K562 (cell line): ENCODE measurements around the gene RPLP2. TPM values are rescaled to one million over a fixed set of nuclear protein-coding genes. Genes with fewer than 3 reads are reported as not detected.

Experiments used
- ARID2 ChIP-seq: fragments of 450-650 bp; IDR thresholded peaks from 2 replicates; pipeline ENCODE4 v1.6.1; 2017; ENCODE audit warnings: antibody characterized with exemption, mild to moderate bottlenecking
- ATF2 ChIP-seq: sonication (generic); formaldehyde crosslinking; IDR thresholded peaks from 2 replicates; pipeline ENCODE4 v1.8.1; 2022; ENCODE audit warnings: missing genetic modification reagents
- CBFA2T2 ChIP-seq: fragments of 450-650 bp; conservative IDR thresholded peaks from 2 replicates; pipeline ENCODE4 v1.6.1; 2017; ENCODE audit warnings: mild to moderate bottlenecking
- CREM ChIP-seq: IDR thresholded peaks from 2 replicates; pipeline ENCODE4 v1.6.1; 2014; ENCODE audit warnings: antibody characterized with exemption, low read depth
- HCFC1 ChIP-seq: IDR thresholded peaks from 2 replicates; pipeline ENCODE4 v1.6.1; 2012; ENCODE audit warnings: low read depth, low read length, improper control_type of control experiment
- KLF1 ChIP-seq: fragments of 450-650 bp; IDR thresholded peaks from 2 replicates; pipeline ENCODE4 v1.6.1; 2016; ENCODE audit warnings: missing genetic modification characterization, missing compliant biosample characterization
- MED1 ChIP-seq: sonication (generic); formaldehyde crosslinking; IDR thresholded peaks from 2 replicates; pipeline ENCODE4 v1.8.1; 2023; ENCODE audit warnings: missing genetic modification reagents, borderline replicate concordance
- MTA1 ChIP-seq: fragments of 450-650 bp; IDR thresholded peaks from 2 replicates; pipeline ENCODE4 v1.6.1; 2017; ENCODE audit warnings: borderline replicate concordance
- NCOA1 ChIP-seq: fragments of 450-650 bp; IDR thresholded peaks from 2 replicates; pipeline ENCODE4 v1.6.1; 2016; ENCODE audit warnings: low read depth
- POLR2AphosphoS2 ChIP-seq: IDR thresholded peaks from 2 replicates; pipeline ENCODE4 v1.6.1; 2012; ENCODE audit warnings: low read length, improper control_type of control experiment
- PRDM10 ChIP-seq: fragments of 450-650 bp; IDR thresholded peaks from 2 replicates; pipeline ENCODE4 v1.6.1; 2018; ENCODE audit not compliant: partially characterized antibody
- RBM34 ChIP-seq: fragments of 200-400 bp; formaldehyde crosslinking; IDR thresholded peaks from 2 replicates; pipeline ENCODE4 v1.6.1; 2018; ENCODE audit warnings: low read length, borderline replicate concordance; ENCODE audit not compliant: insufficient read depth
- SNRNP70 ChIP-seq: fragments of 200-400 bp; formaldehyde crosslinking; optimal IDR thresholded peaks from 2 replicates; pipeline ENCODE3; 2017; ENCODE audit warnings: low read depth, low read length
- UBTF ChIP-seq, 2 experiments: IDR thresholded peaks; 2 replicates each; pipeline ENCODE4 v1.6.1; 2012; ENCODE audit warnings: improper control_type of control experiment in 2 of 2, low read depth in 2 of 2, low read length in 2 of 2, borderline replicate concordance in 1 of 2
- YBX1 ChIP-seq: fragments of 450-650 bp; IDR thresholded peaks from 2 replicates; pipeline ENCODE4 v1.7.1; 2016; ENCODE audit warnings: mild to moderate bottlenecking
- ZBTB5 ChIP-seq: fragments of 450-650 bp; IDR thresholded peaks from 2 replicates; pipeline ENCODE4 v1.6.1; 2017; ENCODE audit warnings: antibody characterized with exemption
- ZNF140 ChIP-seq: fragments of 250-450 bp; sonication (Bioruptor Pico); IDR thresholded peaks from 2 replicates; pipeline ENCODE4 v1.8.0; 2021; ENCODE audit warnings: moderate library complexity, mild to moderate bottlenecking, inconsistent platforms
- ZNF143 ChIP-seq: sonication (generic); formaldehyde crosslinking; IDR thresholded peaks from 2 replicates; pipeline ENCODE4 v1.9.0; 2022; ENCODE audit warnings: mild to moderate bottlenecking, missing genetic modification reagents
- ZNF253 ChIP-seq: fragments of 250-450 bp; sonication (Bioruptor Pico); conservative IDR thresholded peaks from 2 replicates; pipeline ENCODE4 v1.6.1; 2021; ENCODE audit warnings: mild to moderate bottlenecking
- ZNF778 ChIP-seq: fragments of 450-650 bp; formaldehyde crosslinking; IDR thresholded peaks from 2 replicates; pipeline ENCODE4 v1.4.0; 2020; ENCODE audit warnings: mild to moderate bottlenecking, moderate library complexity
- polyA plus RNA-seq, 8 experiments: library from polyadenylated mRNA; depleted of rRNA in 4 of 8; stranded (reverse) in 5 of 8; unstranded in 3 of 8; fragments of >200 nt; fragmentation: Nextera tagmentation in 2 of 8; fragmentation: Illumina TruSeq in 1 of 8; extraction: Ambion mirVana in 2 of 8; extraction: Trizol in 1 of 8; gene quantifications; 2 replicates each; pipeline versions ENCODE4 v1.2.1 to v1.2.3, GENCODE V29; 2011 to 2014; ENCODE audit warnings: inconsistent platforms in 1 of 8, missing spikeins in 1 of 8
- total RNA-seq, 7 experiments: library from RNA; depleted of rRNA in 6 of 7; stranded (reverse); fragments of >200 nt in 6 of 7; fragmentation: Illumina TruSeq in 2 of 7; extraction: Trizol in 2 of 7; gene quantifications; 2 replicates each; pipeline versions ENCODE4 v1.2.1 to v1.2.3, GENCODE V29; 2011 to 2021; ENCODE audit warnings: low replicate concordance in 1 of 7

The RPLP2 gene
- total and polyA plus RNA-seq, 9 of the 15 experiments (the other 6 are each of a cell fraction or from before 2014, with no cell fraction given), result 528 to 3,807 (median 1,633) TPM

- TF ChIP-seq MTA1 (peak; percentile 99), ARID2 (no peak), UBTF (IDR thresholded peaks at IDR 0.05; ENCODE audit: borderline replicate concordance in 1 of 2, low read depth in 2 of 2, low read length in 2 of 2) (no peak), KLF1 (peak; percentile 96), CBFA2T2 (no peak), NCOA1 (0 out of 2 replicates have a peak, but pooled peaks have one; percentile 17), ATF2 (CRISPR knock-in tag) (peak; percentile 18; the same call in 1 of the 2 replicates), MED1 (CRISPR knock-in tag) (no peak), POLR2AphosphoS2 (no peak), YBX1 (no peak), ZNF140 (CRISPR knock-in tag) (no peak), ZBTB5 (no peak), ZNF778 (CRISPR knock-in tag) (no peak), PRDM10 (peak; percentile 55), RBM34 (peak; percentile 93; the same call in 1 of the 2 replicates), ZNF143 (CRISPR knock-in tag) (peak; percentile 97), ZNF253 (no peak), CREM (peak; percentile 98), SNRNP70 (no peak), HCFC1 (peak; percentile 87)
Measured at GRCh38 chr11:809287-810039, at the start of gene RPLP2 (continued).
